Lower leg skin (tissue), 3 donors: Measurements from ENCODE around the gene ST3GAL4.

Experiments
- POLR2A ChIP-seq, 2 donors: fragments of 450-650 bp; IDR thresholded peaks; one replicate each; pipeline ENCODE4 v1.6.1; 2016 to 2017; ENCODE audit warnings: antibody characterized with exemption in 2 of 2, mild to moderate bottlenecking in 1 of 2, moderate library complexity in 1 of 2
- TF ChIP-seq, protein P1 (sequence below), 3 donors: fragments of 450-650 bp; IDR thresholded peaks; one replicate each; pipeline ENCODE4 v1.5.1; 2016; ENCODE audit warnings: antibody characterized with exemption in 3 of 3, mild to moderate bottlenecking in 3 of 3, moderate library complexity in 2 of 3

DNA sequence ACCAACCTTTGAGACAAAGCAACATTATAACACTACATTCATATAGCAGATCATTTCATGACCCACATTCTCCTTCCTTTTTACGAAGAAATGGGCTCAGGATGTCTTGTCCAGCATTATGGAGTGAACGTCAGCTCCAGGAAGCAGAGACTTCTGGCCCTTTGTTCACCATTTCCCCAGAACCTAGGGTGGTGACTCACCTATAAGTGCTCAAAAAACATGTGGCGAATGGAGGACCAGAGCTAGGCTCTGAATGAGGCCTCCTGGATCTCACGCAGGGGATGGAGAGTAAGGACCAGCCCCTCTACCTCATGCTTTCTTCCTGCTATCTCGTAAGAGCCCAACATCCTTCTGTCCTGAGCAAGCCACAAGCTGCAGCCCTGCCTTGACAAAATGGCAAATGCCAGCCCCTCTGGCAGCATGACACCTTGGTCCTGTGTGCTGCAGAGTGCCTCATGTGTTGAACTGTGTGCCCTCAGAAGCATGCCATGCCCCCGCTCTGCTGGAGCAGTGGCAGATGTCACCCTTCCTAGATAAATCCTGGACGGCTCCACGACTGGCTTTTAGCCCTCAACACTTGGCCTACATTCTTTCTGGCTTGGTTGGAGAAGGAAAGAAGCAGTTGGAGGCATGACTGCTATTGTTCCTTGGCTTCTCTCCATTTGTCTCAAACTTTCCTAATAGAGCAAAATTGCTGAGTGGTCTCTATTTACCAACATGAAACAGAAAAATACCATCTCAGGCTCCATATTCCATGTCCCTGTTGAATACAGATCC is 6.5 kb upstream of the ST3GAL4 start:
- TF ChIP-seq, protein P1, sequence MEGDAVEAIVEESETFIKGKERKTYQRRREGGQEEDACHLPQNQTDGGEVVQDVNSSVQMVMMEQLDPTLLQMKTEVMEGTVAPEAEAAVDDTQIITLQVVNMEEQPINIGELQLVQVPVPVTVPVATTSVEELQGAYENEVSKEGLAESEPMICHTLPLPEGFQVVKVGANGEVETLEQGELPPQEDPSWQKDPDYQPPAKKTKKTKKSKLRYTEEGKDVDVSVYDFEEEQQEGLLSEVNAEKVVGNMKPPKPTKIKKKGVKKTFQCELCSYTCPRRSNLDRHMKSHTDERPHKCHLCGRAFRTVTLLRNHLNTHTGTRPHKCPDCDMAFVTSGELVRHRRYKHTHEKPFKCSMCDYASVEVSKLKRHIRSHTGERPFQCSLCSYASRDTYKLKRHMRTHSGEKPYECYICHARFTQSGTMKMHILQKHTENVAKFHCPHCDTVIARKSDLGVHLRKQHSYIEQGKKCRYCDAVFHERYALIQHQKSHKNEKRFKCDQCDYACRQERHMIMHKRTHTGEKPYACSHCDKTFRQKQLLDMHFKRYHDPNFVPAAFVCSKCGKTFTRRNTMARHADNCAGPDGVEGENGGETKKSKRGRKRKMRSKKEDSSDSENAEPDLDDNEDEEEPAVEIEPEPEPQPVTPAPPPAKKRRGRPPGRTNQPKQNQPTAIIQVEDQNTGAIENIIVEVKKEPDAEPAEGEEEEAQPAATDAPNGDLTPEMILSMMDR (IDR thresholded peaks at IDR 0.05): no peak
- no peak for TF ChIP-seq POLR2A (IDR thresholded peaks at IDR 0.05)
